GDM1 (cell line): Measurements from ENCODE around the gene TEX50.
"Not testable (repeated sequence)": the region's sequence is repeated elsewhere in the genome, so short reads cannot be mapped to it uniquely, and the experiment has no call there.

Experiments
- DNase-seq: peaks from one replicate; lab custom pipeline; 2025; lab: John Stamatoyannopoulos, UW

The TEX50 gene, protein sequence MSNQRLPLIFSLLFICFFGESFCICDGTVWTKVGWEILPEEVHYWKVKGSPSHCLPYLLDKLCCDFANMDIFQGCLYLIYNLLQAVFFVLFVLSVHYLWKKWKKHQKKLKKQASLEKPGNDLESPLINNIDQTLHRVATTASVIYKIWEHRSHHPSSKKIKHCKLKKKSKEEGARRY

GRCh38 chr1:173635116-173635515 is at the start of gene TEX50:
TEX50 (plus strand) TSS chr1:173635338; CDS start chr1:173635522, 184 bp downstream.
- DNase-seq, result no peak

- DNase-seq, result no peak
These were observed 44.6 kb upstream of the TEX50 start for GRCh38 chr1:173590557-173590956.

DNA sequence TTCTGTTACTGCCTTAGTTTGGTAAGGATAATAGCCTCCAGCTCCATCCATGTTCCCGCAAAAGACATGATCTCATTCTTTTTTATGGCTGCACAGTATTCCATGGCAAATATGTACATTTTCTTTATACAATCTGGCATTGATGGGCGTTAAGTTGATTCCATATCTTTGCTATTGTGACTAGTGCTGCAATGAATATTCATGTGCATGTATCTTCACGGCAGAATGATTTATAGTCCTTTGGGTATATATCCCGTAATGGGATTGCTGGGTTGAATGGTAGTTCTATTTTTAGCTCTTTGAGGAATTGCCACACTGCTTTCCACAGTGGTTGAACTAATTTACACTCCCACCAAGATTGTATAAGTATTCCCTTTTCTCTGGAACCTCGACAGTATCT is 44.0 kb upstream of the TEX50 start:
- not testable (repeated sequence) for DNase-seq

DNA sequence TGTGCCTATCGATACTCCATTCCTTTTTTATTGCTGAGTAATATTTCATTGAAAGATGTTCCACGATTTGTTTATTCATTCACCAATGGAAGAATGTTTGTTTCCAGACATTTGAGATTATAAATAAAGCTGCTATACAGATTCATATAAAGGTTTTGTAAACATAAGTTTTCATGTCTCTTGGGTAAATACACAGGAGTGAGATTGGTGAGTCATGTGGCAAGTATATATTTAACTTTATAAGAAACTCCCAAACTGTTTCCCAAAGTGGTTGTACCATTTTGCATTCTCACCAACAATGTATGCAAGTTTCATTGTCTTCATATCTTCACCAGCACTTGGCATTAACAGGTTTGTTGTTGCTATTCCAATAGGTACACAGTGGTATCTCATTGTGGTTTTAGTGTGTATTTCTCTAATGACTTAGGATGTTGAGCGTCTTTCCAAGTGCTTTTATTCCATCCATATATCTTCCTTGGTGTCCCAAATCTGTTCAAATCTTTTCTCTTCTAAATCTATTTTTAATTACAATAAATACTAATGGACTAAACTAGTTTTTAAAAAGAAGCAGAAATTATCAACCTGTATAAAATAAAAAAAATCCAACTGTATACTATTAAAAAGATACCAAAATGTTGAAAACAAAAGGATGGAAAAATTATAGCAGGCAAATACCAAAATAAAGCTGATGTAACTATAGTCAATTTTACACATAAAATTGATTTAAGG is 38.9 kb upstream of the TEX50 start:
- no peak for DNase-seq

DNA sequence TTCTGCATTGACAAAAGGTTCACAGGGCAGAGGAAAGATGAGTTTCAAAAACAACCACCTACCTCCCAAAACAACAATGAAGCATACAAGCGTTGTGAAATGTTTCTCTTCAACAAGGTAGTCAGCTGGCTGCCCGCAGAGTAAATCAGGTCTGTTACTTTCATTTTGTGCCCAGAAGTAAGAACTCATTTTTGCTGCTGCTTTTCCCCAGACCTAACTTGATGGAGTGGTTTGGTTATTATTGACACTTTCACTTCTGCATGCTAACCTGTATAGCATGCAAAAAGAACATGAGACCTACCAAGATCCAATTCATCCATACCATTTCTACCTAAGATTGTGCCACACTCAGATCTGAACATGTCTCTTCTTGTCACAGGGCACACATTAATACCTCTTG is 33.5 kb upstream of the TEX50 start:
- no peak for DNase-seq

GRCh38 chr1:173603056-173603591 is 32.0 kb upstream of the TEX50 start, which contains the start of gene SLC9C2:
SLC9C2 (minus strand) TSS chr1:173603072; CDS start chr1:173601776, 1,296 bp downstream.
- no peak for DNase-seq

GRCh38 chr1:173608503-173609216 is 26.5 kb upstream of the TEX50 start:
- DNase-seq, result no peak

- DNase-seq, result not testable (repeated sequence)
These were observed 22.1 kb upstream of the TEX50 start for GRCh38 chr1:173613086-173613485.

DNA sequence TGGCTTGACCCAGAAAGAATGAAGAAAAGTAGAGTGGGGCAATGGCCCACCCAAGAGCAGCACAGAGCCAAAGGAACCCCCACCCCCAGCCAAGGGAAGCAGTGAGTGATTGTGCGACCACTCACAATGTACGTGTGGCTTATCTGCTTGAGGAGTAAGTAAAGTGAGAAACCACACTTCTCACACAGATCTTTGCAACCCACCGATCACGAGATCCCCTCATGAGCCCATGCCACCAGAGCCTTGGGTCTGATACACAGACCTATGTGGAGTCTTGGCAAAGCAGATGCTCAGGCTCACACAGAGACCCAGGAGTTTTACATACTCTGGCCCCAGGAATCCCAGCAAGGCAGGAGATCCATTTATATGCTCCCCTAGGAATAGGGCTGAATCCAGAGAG is 18.3 kb upstream of the TEX50 start:
- DNase-seq, result no peak

GRCh38 chr1:173627269-173627668 is 7.9 kb upstream of the TEX50 start:
- DNase-seq, result no peak

DNA sequence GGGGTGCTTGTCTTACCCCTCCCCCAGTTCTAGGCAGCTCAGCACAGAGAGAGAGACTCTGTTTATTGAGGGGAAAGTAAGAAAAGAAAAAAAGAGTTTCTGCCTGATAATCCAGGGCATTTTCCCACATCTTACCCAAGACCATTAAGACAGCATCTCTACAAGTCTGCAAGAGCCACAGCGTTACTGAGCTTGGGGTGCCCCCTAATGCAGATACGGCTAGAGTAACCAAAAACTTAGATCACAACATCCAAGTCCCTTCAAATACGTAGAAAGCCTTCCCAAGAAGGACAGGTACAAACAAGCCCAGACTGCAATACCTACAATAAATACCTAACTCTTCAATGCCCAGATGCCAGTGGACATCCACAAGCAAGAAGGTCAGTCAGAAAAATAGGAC is 6.2 kb upstream of the TEX50 start:
- no peak for DNase-seq

DNA sequence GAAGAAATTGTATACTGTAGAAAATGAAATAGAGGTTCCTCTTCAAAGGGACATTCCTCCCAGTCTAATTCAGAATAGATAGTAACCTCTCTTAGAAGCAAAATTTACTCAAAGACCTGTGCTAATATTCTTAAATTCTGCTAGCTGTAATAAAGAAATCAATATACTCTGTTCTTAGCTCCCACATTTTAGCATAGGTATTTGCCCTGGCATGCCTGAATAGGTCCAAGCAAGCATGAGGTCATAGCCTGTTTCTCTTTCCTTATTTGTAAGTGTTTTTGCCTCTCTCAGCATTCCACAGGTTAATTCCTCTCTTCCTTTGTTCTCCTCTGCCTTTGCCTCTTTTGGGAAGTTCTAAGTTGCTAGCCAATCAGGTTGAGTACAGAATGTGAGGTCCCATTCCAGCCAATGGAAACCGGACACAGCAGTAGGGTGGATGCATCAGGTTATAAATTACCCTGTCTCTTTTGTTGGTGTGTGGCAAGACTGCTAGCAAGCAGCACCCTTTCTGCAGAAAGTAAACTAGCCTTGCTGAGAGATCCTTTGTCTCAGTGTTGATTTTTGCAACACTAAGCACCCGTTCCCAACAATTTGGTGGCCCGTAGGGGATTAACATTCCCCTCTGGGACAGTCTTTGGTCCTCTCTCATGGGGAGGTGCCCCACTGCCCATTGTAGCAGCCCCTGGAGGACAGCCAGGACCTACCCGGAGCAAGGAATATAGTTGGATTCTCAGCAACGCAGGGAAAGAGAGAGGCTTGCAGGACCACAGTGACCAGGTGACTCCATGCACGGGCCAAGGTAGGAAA is 2.3 kb downstream of the TEX50 start:
- DNase-seq, result not testable (repeated sequence)

DNA sequence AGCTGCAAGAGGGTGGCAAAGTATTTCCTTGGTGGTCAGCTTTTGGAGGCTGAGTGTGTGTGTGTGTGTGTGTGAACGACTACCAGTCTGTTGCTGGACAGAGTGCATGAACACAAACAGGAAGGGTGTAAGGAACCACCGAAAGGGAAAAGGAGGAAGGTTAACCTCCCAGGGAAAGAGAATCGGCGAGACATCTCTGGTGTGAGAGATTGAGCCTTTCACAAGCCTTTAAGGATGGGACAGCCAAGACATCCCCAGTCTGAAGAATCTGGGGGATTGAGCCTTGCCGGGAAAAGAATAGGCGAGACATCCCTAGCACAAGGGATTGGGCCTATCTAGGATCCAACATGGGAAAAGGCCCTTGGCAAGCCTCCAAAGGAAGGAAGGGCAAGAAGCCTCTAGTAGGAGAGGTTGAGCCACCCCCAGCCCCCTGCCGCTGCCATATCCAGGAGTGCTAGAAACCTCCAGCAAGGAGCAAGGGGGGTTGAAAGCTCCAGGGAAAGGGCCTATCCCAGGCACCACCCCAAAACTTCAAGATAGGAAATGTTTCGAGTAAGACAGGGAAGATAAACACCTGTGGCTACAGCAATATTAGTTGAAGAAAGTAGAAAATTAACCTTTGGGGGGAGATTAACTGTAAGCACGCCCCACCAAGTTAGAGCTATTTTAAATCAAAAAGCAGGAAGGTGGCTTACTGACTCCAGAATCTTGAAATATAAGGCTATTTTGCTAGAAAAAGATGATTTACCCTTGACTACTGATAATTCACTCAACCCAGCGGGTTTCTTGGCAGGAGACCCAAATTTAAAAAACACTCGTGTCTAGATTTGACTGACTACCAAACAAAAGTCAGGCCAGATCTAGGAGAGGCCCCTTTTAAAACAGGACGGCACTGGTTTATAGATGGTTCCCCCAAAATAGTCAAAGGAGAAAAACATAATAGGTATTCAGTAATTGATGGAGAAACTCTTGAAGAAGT is 3.2 kb downstream of the TEX50 start:
- DNase-seq, result no peak

DNA sequence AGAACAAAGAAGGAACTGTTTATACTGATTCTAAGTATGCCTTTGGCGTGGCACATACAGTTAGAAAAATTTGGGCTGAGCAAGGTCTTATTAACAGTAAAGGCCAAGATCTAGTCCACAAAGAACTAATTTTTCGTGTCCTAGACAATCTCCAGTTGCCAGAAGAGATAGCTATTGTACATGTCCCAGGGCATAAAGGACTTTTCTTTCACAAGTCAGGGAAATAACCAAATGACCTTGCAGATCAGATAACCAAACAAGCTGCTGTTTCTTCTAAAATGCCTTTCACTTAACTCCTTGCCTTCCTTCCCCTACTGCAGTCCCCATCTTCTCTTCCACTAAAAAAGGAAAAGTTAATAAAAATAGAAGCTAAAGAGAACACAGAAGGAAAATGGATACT is 4.0 kb downstream of the TEX50 start:
- no peak for DNase-seq

GRCh38 chr1:173642450-173643139 is 7.5 kb downstream of the TEX50 start:
- not testable (repeated sequence) for DNase-seq

DNA sequence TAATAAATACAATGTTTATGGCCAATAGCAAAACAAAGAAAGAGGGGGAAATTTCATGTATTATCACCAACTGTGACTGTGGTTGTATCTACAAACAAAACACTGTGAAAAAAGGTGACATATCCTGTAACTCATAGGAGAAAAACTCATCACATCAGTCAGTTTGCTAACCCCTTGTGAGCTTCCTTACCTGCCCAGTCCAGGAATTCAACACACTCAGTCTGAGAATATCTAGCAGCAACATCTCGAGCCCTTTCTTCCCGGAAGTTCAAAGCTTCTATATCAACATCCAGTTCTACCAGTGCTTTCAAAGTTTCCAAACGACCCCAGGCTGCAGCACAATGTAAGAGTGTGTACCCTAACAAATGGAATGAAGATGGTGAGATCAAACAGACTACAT is 11.5 kb downstream of the TEX50 start:
- DNase-seq, result no peak

DNA sequence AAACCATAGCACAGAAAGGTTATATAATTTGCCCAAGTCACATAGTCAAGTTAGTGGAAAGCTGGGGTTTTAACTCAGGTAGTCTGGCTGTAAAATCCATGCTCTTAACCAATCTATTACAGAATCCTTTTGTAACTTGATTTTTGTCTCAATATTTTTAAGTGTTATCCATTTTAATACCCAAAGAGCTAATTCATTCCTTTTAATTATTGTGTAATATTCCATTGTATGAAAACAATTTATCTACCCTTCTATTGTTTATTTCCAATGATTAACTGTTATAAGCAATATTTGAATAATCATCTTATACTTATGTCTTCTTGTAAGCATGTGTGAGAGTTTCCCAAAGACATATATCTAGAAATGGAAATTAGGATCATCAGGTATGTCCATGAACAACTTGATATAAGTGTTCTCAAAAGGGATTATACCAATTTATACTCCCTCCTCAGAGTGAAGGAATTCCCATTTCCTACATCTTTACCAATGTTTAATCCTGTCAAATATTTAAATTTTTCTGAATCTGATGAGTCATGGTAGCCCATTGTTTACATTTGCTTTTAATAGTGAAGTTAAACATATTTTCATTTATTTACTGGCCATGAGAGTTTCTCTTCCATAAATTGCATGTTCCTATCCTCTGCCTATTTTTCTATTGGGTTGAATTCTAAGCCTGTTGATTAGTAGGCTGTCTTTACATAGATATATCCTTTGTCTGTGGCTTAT is 13.9 kb downstream of the TEX50 start:
- DNase-seq, result no peak

- no peak for DNase-seq
These were observed 25.2 kb downstream of the TEX50 start for GRCh38 chr1:173660306-173660705.

- no peak for DNase-seq
These were observed 26.1 kb downstream of the TEX50 start for GRCh38 chr1:173661271-173661670.
